CD8-positive, alpha-beta memory T cell (primary cell): ENCODE data around the gene TPPP3. TPM values are rescaled to one million over a fixed set of nuclear protein-coding genes. Genes with fewer than 3 reads are reported as not detected.

Experiments
- CTCF ChIA-PET: fragments of 350-600 bp; sonication (Branson Sonifier 250); formaldehyde crosslinking; loops from one replicate; lab custom pipeline; 2021; ENCODE audit warnings: antibody characterized with exemption; lab: Charles Lee
- POLR2A ChIA-PET: fragments of 350-600 bp; sonication (Branson Sonifier 250); formaldehyde crosslinking; loops from one replicate; lab custom pipeline; 2021; ENCODE audit warnings: antibody characterized with exemption; lab: Charles Lee
- DNase-seq, 5 donors: peaks; one replicate each; pipeline versions ENCODE4 v3.0.0 to v3.0.0-alpha.2; 2020 to 2022; ENCODE audit warnings: mixed read lengths in 1 of 5
- H3K27ac ChIP-seq: one replicate; pipeline ENCODE4 v1.7.0; 2013; ENCODE audit warnings: low read depth, mild to moderate bottlenecking, low read length, moderate library complexity
- H3K27me3 ChIP-seq: 2 replicates; pipeline ENCODE4 v1.7.0; 2013; ENCODE audit warnings: low read length, mild to moderate bottlenecking; ENCODE audit not compliant: insufficient read depth, poor library complexity, severe bottlenecking
- H3K36me3 ChIP-seq: 2 replicates; pipeline ENCODE4 v1.7.0; 2013; ENCODE audit warnings: mild to moderate bottlenecking, low read length, moderate library complexity; ENCODE audit not compliant: insufficient read depth
- H3K4me1 ChIP-seq: 2 replicates; pipeline ENCODE4 v1.7.0; 2013; ENCODE audit warnings: mild to moderate bottlenecking, low read length, moderate library complexity; ENCODE audit not compliant: insufficient read depth
- H3K4me3 ChIP-seq: 2 replicates; pipeline ENCODE4 v1.7.0; 2013; ENCODE audit warnings: mild to moderate bottlenecking, low read length
- H3K9me3 ChIP-seq: 2 replicates; pipeline ENCODE4 v1.7.0; 2013; ENCODE audit warnings: mild to moderate bottlenecking, low read length
- H3K27ac Mint-ChIP-seq, 8 donors: one replicate each; pipeline ENCODE4 v1.8.0; 2020 to 2021; ENCODE audit warnings: mixed read lengths in 8 of 8, mild to moderate bottlenecking in 6 of 8, inconsistent platforms in 3 of 8, moderate library complexity in 3 of 8
- H3K27me3 Mint-ChIP-seq, 2 donors: one replicate each; pipeline ENCODE4 v1.8.0; 2020 to 2021; ENCODE audit warnings: mixed read lengths in 2 of 2, mild to moderate bottlenecking in 1 of 2, moderate library complexity in 1 of 2
- H3K36me3 Mint-ChIP-seq, 3 donors: one replicate each; pipeline ENCODE4 v1.8.0; 2020 to 2021; ENCODE audit warnings: mixed read lengths in 3 of 3, inconsistent platforms in 1 of 3, mild to moderate bottlenecking in 1 of 3
- H3K4me1 Mint-ChIP-seq, 3 donors: one replicate each; pipeline ENCODE4 v1.8.0; 2020 to 2021; ENCODE audit warnings: mixed read lengths in 3 of 3, inconsistent platforms in 1 of 3, mild to moderate bottlenecking in 1 of 3
- H3K4me3 Mint-ChIP-seq, 7 donors: one replicate each; pipeline ENCODE4 v1.8.0; 2020 to 2021; ENCODE audit warnings: mixed read lengths in 7 of 7, mild to moderate bottlenecking in 6 of 7, moderate library complexity in 4 of 7, inconsistent platforms in 2 of 7
- H3K9me3 Mint-ChIP-seq, 5 donors: one replicate each; pipeline ENCODE4 v1.8.0; 2020 to 2022; ENCODE audit warnings: mixed read lengths in 5 of 5, mild to moderate bottlenecking in 3 of 5, moderate library complexity in 2 of 5, inconsistent platforms in 1 of 5
- polyA plus RNA-seq: library from polyadenylated mRNA; unstranded; fragments of 300-500 nt; fragmentation: Illumina TruSeq; gene quantifications from one replicate; pipeline ENCODE4 v1.2.3, GENCODE V29; 2021
- total RNA-seq, 2 experiments: library from RNA; stranded (reverse); gene quantifications; one replicate each; pipeline ENCODE4 v1.2.3, GENCODE V29; 2021

Gene TPPP3
- total RNA-seq (not detected), polyA plus RNA-seq (not detected)

GRCh38 chr16:67393111-67393787 lies at the start of gene TPPP3:
Gene TPPP3 (minus strand): TSS chr16:67393498. CDS start chr16:67391111, 2,387 bp downstream.
- no peaks in the 10 kb centered on the region for H3K9me3 ChIP-seq
- H3K27ac ChIP-seq, result no peak within 1 kb of the TSS
- H3K9me3 Mint-ChIP-seq, result no peaks in the 10 kb centered on the region
- no peak within 1 kb of the TSS for H3K4me3 ChIP-seq
- peak within 1 kb of the TSS in 1 of 8 donors; percentile 15 for H3K27ac Mint-ChIP-seq
- peaks cover 25 to 34% of the 10 kb centered on the region in 2 donors for H3K27me3 Mint-ChIP-seq
- ChIA-PET POLR2A (interaction anchor here (0.6 kb wide), 1 partner anchor 1642 kb away, joined by 3 read pairs; no protein-coding TSS in a partner anchor), CTCF (interaction anchor here (0.8 kb wide), 1 partner anchor 57 kb away, joined by 3 read pairs; no protein-coding TSS in a partner anchor)
- H3K4me1 Mint-ChIP-seq, result peaks cover 0 to 12% (median 4%) of the 10 kb centered on the region in 3 donors
- peaks cover 19% of the 10 kb centered on the region for H3K27me3 ChIP-seq
- peaks cover 8% of the 10 kb centered on the region for H3K4me1 ChIP-seq
- peak; percentile 13 to 58 (median 25) for DNase-seq
- peak within 1 kb of the TSS; percentile 37 to 81 (median 67) for H3K4me3 Mint-ChIP-seq
- no peaks in the 10 kb centered on the region for H3K36me3 ChIP-seq
- H3K36me3 Mint-ChIP-seq, result no peaks in the 10 kb centered on the region

GRCh38 chr16:67442581-67443255 lies 49.4 kb upstream of the TPPP3 start:
- Histone ChIP-seq H3K4me3 (no peak overlapping the region), H3K9me3 (no peaks in the 10 kb centered on the region), H3K36me3 (peaks cover 14% of the 10 kb centered on the region), H3K4me1 (no peaks in the 10 kb centered on the region), H3K27me3 (no peaks in the 10 kb centered on the region), H3K27ac (no peak overlapping the region)
- no peaks in the 10 kb centered on the region for H3K27me3 Mint-ChIP-seq
- no peak for DNase-seq
- no peak overlapping the region for H3K4me3 Mint-ChIP-seq
- peaks cover 3 to 5% (median 4%) of the 10 kb centered on the region in 3 donors for H3K4me1 Mint-ChIP-seq
- ChIA-PET POLR2A (no interaction called here), CTCF (interaction anchor here (0.7 kb wide), 1 partner anchor 197 kb away, joined by 3 read pairs; no protein-coding TSS in a partner anchor)
- no peak overlapping the region for H3K27ac Mint-ChIP-seq
- H3K36me3 Mint-ChIP-seq, result peaks cover 0 to 81% (median 0%) of the 10 kb centered on the region in 3 donors
- no peaks in the 10 kb centered on the region for H3K9me3 Mint-ChIP-seq

GRCh38 chr16:67441907-67442306 lies 48.6 kb upstream of the TPPP3 start:
- H3K27ac ChIP-seq, result no peak overlapping the region
- Mint-ChIP-seq H3K9me3 (no peaks in the 10 kb centered on the region), H3K4me3 (peak overlapping the region in 1 of 7 donors; percentile 0), H3K27ac (peak overlapping the region in 2 of 8 donors; percentile 19 to 91), H3K4me1 (peaks cover 3 to 5% (median 4%) of the 10 kb centered on the region in 3 donors), H3K36me3 (peaks cover 0 to 83% (median 0%) of the 10 kb centered on the region in 3 donors), H3K27me3 (no peaks in the 10 kb centered on the region)
- H3K27me3 ChIP-seq, result no peaks in the 10 kb centered on the region
- ChIA-PET POLR2A (no interaction called here), CTCF (interaction anchor here (0.7 to 0.9 kb wide), 2 partner anchors 24 to 198 kb away, joined by 3 to 5 read pairs; no protein-coding TSS in a partner anchor)
- H3K4me1 ChIP-seq, result no peaks in the 10 kb centered on the region
- DNase-seq, result no peak
- peaks cover 14% of the 10 kb centered on the region for H3K36me3 ChIP-seq
- no peak overlapping the region for H3K4me3 ChIP-seq
- no peaks in the 10 kb centered on the region for H3K9me3 ChIP-seq

- H3K4me3 ChIP-seq, result no peak overlapping the region
- Mint-ChIP-seq H3K27ac (peak overlapping the region in 1 of 8 donors; percentile 19), H3K27me3 (no peaks in the 10 kb centered on the region), H3K4me1 (peaks cover 0 to 4% (median under 1%) of the 10 kb centered on the region in 3 donors), H3K36me3 (peaks cover 0 to 80% (median 0%) of the 10 kb centered on the region in 3 donors), H3K4me3 (peak overlapping the region in 1 of 7 donors; percentile 0), H3K9me3 (no peaks in the 10 kb centered on the region)
- DNase-seq, result no peak
- H3K9me3 ChIP-seq, result no peaks in the 10 kb centered on the region
- H3K4me1 ChIP-seq, result no peaks in the 10 kb centered on the region
- POLR2A ChIA-PET, result no interaction called here
- H3K27me3 ChIP-seq, result no peaks in the 10 kb centered on the region
- H3K27ac ChIP-seq, result no peak overlapping the region
- H3K36me3 ChIP-seq, result peaks cover 14% of the 10 kb centered on the region
- CTCF ChIA-PET, result interaction anchor here (0.9 kb wide), 1 partner anchor 24 kb away, joined by 5 read pairs; no protein-coding TSS in a partner anchor
These were observed 48.0 kb upstream of the TPPP3 start for GRCh38 chr16:67441271-67441753.

GRCh38 chr16:67438824-67439393 lies 45.6 kb upstream of the TPPP3 start:
- Mint-ChIP-seq H3K4me1 (no peaks in the 10 kb centered on the region), H3K27me3 (no peaks in the 10 kb centered on the region), H3K4me3 (peak overlapping the region in 1 of 7 donors; percentile 59), H3K36me3 (peaks cover 0 to 62% (median 0%) of the 10 kb centered on the region in 3 donors), H3K9me3 (no peaks in the 10 kb centered on the region), H3K27ac (peak overlapping the region in 2 of 8 donors; percentile 37 to 63)
- no peak for DNase-seq
- ChIA-PET CTCF (no interaction called here), POLR2A (interaction anchor here (0.6 kb wide), 1 partner anchor 385 kb away, joined by 3 read pairs; no protein-coding TSS in a partner anchor)
- Histone ChIP-seq H3K36me3 (peaks cover 14% of the 10 kb centered on the region), H3K27ac (no peak overlapping the region), H3K4me3 (no peak overlapping the region), H3K9me3 (no peaks in the 10 kb centered on the region), H3K4me1 (no peaks in the 10 kb centered on the region), H3K27me3 (no peaks in the 10 kb centered on the region)

GRCh38 chr16:67438098-67438791 lies 44.9 kb upstream of the TPPP3 start:
- ChIA-PET POLR2A (no interaction called here), CTCF (no interaction called here)
- no peaks in the 10 kb centered on the region for H3K4me1 Mint-ChIP-seq
- DNase-seq, result no peak
- H3K4me3 Mint-ChIP-seq, result no peak overlapping the region
- H3K36me3 Mint-ChIP-seq, result peaks cover 0 to 58% (median 0%) of the 10 kb centered on the region in 3 donors
- Histone ChIP-seq H3K27me3 (no peaks in the 10 kb centered on the region), H3K4me1 (no peaks in the 10 kb centered on the region), H3K9me3 (no peaks in the 10 kb centered on the region), H3K36me3 (peaks cover 9% of the 10 kb centered on the region), H3K27ac (no peak overlapping the region), H3K4me3 (no peak overlapping the region)
- H3K27ac Mint-ChIP-seq, result peak overlapping the region in 3 of 8 donors; percentile 37 to 89 (median 63)
- H3K9me3 Mint-ChIP-seq, result no peaks in the 10 kb centered on the region
- peaks cover 0 to 2% of the 10 kb centered on the region in 2 donors for H3K27me3 Mint-ChIP-seq

- DNase-seq, result no peak
- Histone ChIP-seq H3K27me3 (no peaks in the 10 kb centered on the region), H3K4me3 (no peak overlapping the region), H3K4me1 (no peaks in the 10 kb centered on the region), H3K9me3 (no peaks in the 10 kb centered on the region), H3K27ac (no peak overlapping the region), H3K36me3 (peaks cover 2% of the 10 kb centered on the region)
- H3K4me1 Mint-ChIP-seq, result peaks cover 0 to under 1% (median 0%) of the 10 kb centered on the region in 3 donors
- peaks cover 0 to 51% (median 0%) of the 10 kb centered on the region in 3 donors for H3K36me3 Mint-ChIP-seq
- CTCF ChIA-PET, result no interaction called here
- no peaks in the 10 kb centered on the region for H3K9me3 Mint-ChIP-seq
- peak overlapping the region in 3 of 8 donors; percentile 63 to 89 (median 79) for H3K27ac Mint-ChIP-seq
- no peak overlapping the region for H3K4me3 Mint-ChIP-seq
- H3K27me3 Mint-ChIP-seq, result peaks cover under 1 to 2% of the 10 kb centered on the region in 2 donors
- POLR2A ChIA-PET, result no interaction called here
These were observed 44.2 kb upstream of the TPPP3 start for GRCh38 chr16:67437513-67437912.
